Dedifferentiated amniotic fluid mesenchymal stem cell (primary cell): Measurements from ENCODE around the gene PTPRN2.

Experiments used
- DNase-seq: peaks from one replicate; pipeline ENCODE4 v3.0.0-alpha.2; 2016; ENCODE audit errors: extremely low spot score

The PTPRN2 gene

GRCh38 chr7:158070222-158070920 is 517.3 kb downstream of the PTPRN2 start:
- no peak for DNase-seq

- DNase-seq, result no peak
These were observed 518.8 kb downstream of the PTPRN2 start for GRCh38 chr7:158068853-158069252.

- DNase-seq, result no peak
These were observed 519.6 kb downstream of the PTPRN2 start for GRCh38 chr7:158067931-158068482.

- no peak for DNase-seq
These were observed 520.2 kb downstream of the PTPRN2 start for GRCh38 chr7:158067219-158067930.

- DNase-seq, result no peak
These were observed 521.5 kb downstream of the PTPRN2 start for GRCh38 chr7:158066085-158066484.

GRCh38 chr7:158065340-158065739 is 522.3 kb downstream of the PTPRN2 start:
- DNase-seq, result no peak

- no peak for DNase-seq
These were observed 523.0 kb downstream of the PTPRN2 start for GRCh38 chr7:158064631-158065030.

- no peak for DNase-seq
These were observed 523.6 kb downstream of the PTPRN2 start for GRCh38 chr7:158063850-158064610.

GRCh38 chr7:158062661-158063060 is 525.0 kb downstream of the PTPRN2 start:
- DNase-seq, result no peak

GRCh38 chr7:158061884-158062656 is 525.6 kb downstream of the PTPRN2 start:
- DNase-seq, result no peak

GRCh38 chr7:158061026-158061630 is 526.5 kb downstream of the PTPRN2 start:
- DNase-seq, result no peak

- DNase-seq, result no peak
These were observed 527.4 kb downstream of the PTPRN2 start for GRCh38 chr7:158060216-158060615.

GRCh38 chr7:158057446-158057845 is 530.2 kb downstream of the PTPRN2 start:
- DNase-seq, result no peak

- no peak for DNase-seq
These were observed 530.9 kb downstream of the PTPRN2 start for GRCh38 chr7:158056761-158057160.

GRCh38 chr7:158055726-158056510 is 531.7 kb downstream of the PTPRN2 start:
- no peak for DNase-seq

- no peak for DNase-seq
These were observed 533.0 kb downstream of the PTPRN2 start for GRCh38 chr7:158054611-158055010.

GRCh38 chr7:158054081-158054480 is 533.5 kb downstream of the PTPRN2 start:
- DNase-seq, result no peak

GRCh38 chr7:158053183-158053915 is 534.3 kb downstream of the PTPRN2 start:
- no peak for DNase-seq

- no peak for DNase-seq
These were observed 535.1 kb downstream of the PTPRN2 start for GRCh38 chr7:158052381-158053060.
